SJSA1 (cell line): ENCODE results near the gene LCN6. TPM values are rescaled to one million over a fixed set of nuclear protein-coding genes. Genes with fewer than 3 reads are reported as not detected.
A peak's percentile ranks its signal among the peaks of the same experiment; 100 is the strongest.

Experiments
- DNase-seq, 2 experiments: peaks; one replicate each; pipeline ENCODE4 v3.0.0-alpha.2; 2015 to 2020; ENCODE audit warnings: low spot score in 2 of 2, low read depth in 1 of 2
- H3K27ac ChIP-seq: fragments of 250-450 bp; sonication (Bioruptor Pico); 2 replicates; pipeline ENCODE4 v1.5.1; 2020; ENCODE audit warnings: mild to moderate bottlenecking, moderate library complexity
- H3K27me3 ChIP-seq: fragments of 250-450 bp; sonication (Bioruptor Pico); replicated peaks from 2 replicates; pipeline ENCODE4 v1.5.1; 2020; ENCODE audit warnings: mild to moderate bottlenecking, moderate library complexity
- H3K36me3 ChIP-seq: fragments of 250-450 bp; sonication (Bioruptor Pico); 2 replicates; pipeline ENCODE4 v1.5.1; 2020; ENCODE audit warnings: mild to moderate bottlenecking
- H3K4me1 ChIP-seq: fragments of 250-450 bp; sonication (Bioruptor Pico); replicated peaks from 2 replicates; pipeline ENCODE4 v1.6.1; 2021; ENCODE audit warnings: mild to moderate bottlenecking
- H3K4me3 ChIP-seq: fragments of 250-450 bp; sonication (Bioruptor Pico); 2 replicates; pipeline ENCODE4 v1.5.1; 2020; ENCODE audit warnings: mild to moderate bottlenecking
- H3K9me3 ChIP-seq: fragments of 250-450 bp; sonication (Bioruptor Pico); replicated peaks from 2 replicates; pipeline ENCODE4 v1.5.1; 2020; ENCODE audit warnings: mild to moderate bottlenecking
- total RNA-seq: library from RNA; depleted of rRNA; stranded (reverse); fragments of >200 nt; shearing (Covaris generic); gene quantifications from 2 replicates; pipeline ENCODE4 v1.2.3, GENCODE V29; 2014

Gene LCN6
- total RNA-seq, 1 experiment from 2014 or later = not detected

DNA sequence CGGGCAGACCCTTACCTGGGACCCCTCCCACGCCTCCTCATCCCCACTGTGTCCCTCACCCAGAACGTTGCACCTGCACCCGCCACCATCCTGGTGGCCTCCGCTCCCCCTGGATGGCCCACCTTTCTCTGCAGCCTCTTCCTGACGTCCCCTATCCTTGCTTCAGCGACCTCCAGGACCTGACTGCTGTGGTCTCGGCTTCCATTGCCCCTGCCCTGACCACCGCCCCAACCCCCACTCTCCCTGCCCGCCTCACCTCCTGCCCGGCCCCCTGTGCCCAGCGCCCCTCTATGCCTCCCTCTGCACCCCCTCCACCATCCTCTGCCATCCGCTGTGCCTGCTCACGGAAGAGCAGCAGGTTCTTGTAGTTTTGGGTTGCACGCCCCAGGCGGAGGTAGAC lies 7.8 kb downstream of the LCN6 start:
- peaks cover 67% of the 10 kb centered on the region for H3K27me3 ChIP-seq

DNA sequence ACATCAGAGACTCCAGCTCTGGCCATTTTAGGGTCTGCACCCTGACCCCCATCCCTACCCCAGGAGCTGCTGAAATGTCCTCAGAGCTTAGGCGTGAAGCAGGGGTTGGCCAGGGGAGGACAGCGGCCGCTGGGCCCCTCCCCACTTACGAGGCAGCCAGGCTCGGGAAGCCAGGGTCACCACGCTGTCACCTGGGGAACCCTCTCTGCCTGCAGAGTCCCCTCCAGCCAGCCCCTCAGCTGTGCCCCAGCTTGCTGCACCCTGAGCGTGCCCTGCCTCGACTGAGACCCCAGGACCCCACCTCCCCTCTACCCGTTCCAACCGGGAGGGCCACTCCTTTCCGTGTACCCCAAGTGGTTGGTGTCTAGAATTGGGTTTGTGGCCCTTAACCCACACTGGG lies 8.3 kb downstream of the LCN6 start:
- Histone ChIP-seq H3K4me3 (no peak overlapping the region), H3K27ac (no peak overlapping the region), H3K4me1 (no peaks in the 10 kb centered on the region), H3K27me3 (peaks cover 67% of the 10 kb centered on the region), H3K36me3 (no peaks in the 10 kb centered on the region), H3K9me3 (no peaks in the 10 kb centered on the region)
- no peak for DNase-seq

More for the DNA sequence above, 7.8 kb downstream of the LCN6 start:
- Histone ChIP-seq H3K4me1 (no peaks in the 10 kb centered on the region), H3K9me3 (no peaks in the 10 kb centered on the region), H3K27ac (no peak overlapping the region), H3K36me3 (no peaks in the 10 kb centered on the region), H3K4me3 (no peak overlapping the region)
- DNase-seq = no peak

DNA sequence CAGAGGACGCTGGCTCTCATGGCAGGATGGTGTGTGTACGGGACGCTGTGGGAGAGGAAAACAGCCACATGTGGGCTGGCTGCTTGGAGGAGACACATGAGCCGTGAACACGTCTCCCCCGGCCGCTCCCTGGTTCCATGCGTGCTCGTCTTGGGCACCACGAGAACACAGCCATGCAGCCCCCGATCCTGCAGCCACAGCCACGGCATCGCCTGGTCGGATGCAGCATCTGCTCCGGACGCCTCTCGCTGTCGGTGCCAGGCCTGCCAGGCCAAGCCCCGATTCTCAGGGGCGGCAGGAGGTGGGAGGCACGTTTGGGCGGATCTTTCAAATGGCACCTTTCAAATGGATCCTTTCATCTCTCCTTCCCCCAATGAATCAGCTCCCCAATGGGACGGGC lies 8.8 kb downstream of the LCN6 start:
- H3K9me3 ChIP-seq = no peaks in the 10 kb centered on the region
- peaks cover 65% of the 10 kb centered on the region for H3K27me3 ChIP-seq
- H3K4me3 ChIP-seq = no peak overlapping the region
- no peak for DNase-seq
- H3K4me1 ChIP-seq = no peaks in the 10 kb centered on the region
- H3K27ac ChIP-seq = no peak overlapping the region
- H3K36me3 ChIP-seq = no peaks in the 10 kb centered on the region

DNA sequence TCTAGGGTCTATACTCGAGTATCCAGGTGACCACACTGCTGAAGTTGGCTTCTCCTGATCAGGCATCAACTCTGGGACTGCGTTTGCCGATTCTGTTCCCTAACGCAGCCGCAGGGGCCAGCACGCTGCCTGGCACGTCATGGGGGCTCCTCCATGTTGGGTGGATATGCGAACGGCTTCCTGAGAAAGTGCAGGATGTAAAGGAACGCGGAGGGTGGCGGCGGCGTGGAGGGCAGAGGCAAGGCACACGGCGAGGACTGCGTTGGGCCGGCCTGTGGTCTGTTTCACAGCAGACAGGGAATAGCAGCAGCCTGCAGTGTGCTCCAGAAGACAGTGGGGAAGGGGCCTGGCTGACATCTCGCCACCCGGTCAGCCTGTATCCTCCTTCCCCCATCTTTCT lies 9.4 kb downstream of the LCN6 start:
- no peaks in the 10 kb centered on the region for H3K9me3 ChIP-seq

DNA sequence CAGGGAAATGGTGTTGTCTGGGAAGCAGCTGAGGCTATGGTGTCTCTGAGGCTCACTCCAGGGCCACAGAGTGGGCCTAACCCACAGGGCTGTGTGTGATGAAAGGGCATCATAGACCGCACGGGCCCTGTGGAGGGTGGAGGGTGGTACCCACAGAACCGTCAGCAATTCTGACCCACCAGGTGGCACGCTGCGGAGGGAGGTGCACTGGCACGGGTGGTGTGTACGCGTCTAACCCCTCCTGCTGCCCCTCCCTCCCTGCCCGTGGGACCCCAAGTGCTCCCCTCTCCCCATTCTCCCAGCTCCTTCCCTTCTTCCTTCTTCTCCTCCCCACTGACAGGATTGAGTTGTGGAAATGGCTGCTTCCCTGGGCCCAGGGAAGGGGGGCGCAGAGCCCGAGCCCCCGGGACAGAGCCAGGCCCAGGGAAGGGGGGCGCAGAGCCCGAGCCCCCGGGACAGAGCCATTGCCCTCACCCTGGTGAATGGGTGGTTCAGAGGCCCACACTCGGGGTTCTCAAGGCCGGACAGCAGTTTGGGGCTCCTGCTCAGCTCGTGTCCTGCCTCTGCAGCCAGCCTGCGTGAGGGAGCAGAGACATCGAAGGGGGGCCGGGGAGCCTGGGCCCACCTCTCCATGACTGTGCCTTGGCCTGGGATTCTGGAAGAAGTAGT lies 12.4 kb downstream of the LCN6 start:
- H3K27me3 ChIP-seq = peaks cover 33% of the 10 kb centered on the region
- H3K9me3 ChIP-seq = no peaks in the 10 kb centered on the region
- no peak overlapping the region for H3K27ac ChIP-seq
- no peaks in the 10 kb centered on the region for H3K4me1 ChIP-seq
- H3K36me3 ChIP-seq = no peaks in the 10 kb centered on the region
- H3K4me3 ChIP-seq = no peak overlapping the region
- no peak for DNase-seq

More for the DNA sequence above, 9.4 kb downstream of the LCN6 start:
- no peaks in the 10 kb centered on the region for H3K36me3 ChIP-seq
- no peak for DNase-seq
- peaks cover 62% of the 10 kb centered on the region for H3K27me3 ChIP-seq
- H3K4me1 ChIP-seq = no peaks in the 10 kb centered on the region
- H3K4me3 ChIP-seq = no peak overlapping the region
- no peak overlapping the region for H3K27ac ChIP-seq

DNA sequence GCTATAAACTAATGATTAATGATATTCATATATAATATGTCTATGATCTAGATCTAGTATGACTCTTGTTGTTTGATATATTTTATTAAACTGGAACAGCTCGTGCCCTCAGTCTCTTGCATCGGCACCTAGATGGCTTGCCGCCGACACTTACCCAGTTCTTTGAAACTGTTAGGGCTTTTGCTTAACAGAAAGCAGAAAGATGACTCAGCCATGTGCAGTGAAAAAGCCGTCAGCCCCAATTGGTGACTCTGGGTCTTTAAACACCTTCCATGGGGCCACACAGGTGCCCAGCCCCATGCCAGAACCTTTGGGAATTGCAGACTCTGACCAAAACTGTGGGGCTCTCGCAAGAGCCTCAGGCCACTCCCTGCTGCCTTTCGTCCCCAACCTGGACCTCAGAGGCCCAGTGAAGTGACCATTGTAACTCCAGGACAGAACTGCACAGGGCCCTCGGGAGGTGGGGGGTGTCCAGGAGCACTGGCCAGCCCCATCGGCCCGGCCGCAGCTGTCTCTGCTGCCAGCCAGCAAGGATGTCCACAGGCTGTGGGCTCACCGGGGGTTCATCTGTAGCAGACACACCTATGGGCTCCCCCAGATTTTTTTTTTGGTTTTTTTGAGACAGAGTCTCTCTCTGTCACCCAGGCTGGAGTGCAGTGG lies 13.4 kb downstream of the LCN6 start:
- peaks cover 24% of the 10 kb centered on the region for H3K27me3 ChIP-seq
- DNase-seq = no peak
- no peaks in the 10 kb centered on the region for H3K9me3 ChIP-seq
- H3K36me3 ChIP-seq = no peaks in the 10 kb centered on the region
- no peaks in the 10 kb centered on the region for H3K4me1 ChIP-seq
- no peak overlapping the region for H3K27ac ChIP-seq
- H3K4me3 ChIP-seq = no peak overlapping the region

DNA sequence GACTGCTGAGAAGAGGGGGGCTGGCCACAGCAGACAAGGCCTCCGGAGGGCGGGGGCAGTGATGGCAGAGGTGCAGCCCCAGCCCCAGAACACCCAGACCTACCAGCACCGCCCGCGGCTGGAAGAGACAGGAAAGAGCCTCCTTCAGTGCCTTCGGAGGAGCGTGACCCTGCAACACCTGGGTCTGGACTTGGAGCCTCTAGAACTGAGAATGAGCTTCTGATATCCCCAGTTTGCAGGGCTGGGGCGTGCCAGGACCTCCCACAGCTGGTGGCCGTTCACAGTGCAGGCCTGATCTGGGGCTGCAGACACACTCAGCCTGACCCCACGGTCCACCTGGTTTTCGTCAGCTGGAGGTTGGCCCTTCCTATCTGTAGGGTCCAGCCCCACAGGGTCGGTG lies 14.7 kb downstream of the LCN6 start:
- H3K9me3 ChIP-seq = no peaks in the 10 kb centered on the region
- peaks cover 12% of the 10 kb centered on the region for H3K27me3 ChIP-seq
- peaks cover 2% of the 10 kb centered on the region for H3K4me1 ChIP-seq
- H3K27ac ChIP-seq = no peak overlapping the region
- H3K36me3 ChIP-seq = peaks cover 3% of the 10 kb centered on the region; the same call in 1 of the 2 replicates
- H3K4me3 ChIP-seq = no peak overlapping the region
- DNase-seq = no peak

DNA sequence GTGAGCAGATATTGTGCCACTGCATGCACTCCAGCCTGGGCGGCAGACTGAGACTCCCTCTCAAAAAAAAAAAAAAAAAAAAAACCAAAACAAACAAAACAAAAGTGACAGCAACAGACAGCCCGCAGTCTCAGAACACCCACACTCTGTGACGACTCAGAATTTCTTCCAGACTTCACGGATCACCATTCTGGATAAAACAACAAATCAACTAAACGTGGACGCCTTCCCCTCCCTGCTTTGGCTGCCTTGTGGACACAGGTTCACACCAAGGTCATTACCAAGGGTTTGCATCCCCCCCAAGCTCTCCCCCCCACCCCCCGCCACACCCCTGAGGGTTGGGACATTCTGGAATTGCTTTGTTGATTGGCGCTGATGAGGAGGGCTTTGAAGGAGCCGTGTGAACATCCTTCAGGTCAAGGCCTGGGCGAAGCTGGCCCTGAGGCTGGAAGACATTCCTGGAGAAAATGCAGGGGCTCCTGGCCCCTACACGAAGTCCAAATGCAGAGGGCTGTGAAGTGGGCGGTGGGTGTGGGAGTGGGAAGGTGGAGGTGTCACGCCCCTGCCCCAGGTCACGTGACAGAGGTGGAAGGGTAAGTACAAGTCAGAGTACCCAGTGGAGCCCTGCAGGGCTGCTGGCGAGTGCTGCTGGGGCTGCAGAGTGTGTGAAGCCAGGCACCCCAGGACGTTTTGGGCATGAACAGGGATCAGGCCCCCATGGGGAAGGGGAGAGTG lies 15.7 kb downstream of the LCN6 start:
- peaks cover 8% of the 10 kb centered on the region for H3K27me3 ChIP-seq
- no peaks in the 10 kb centered on the region for H3K9me3 ChIP-seq
- no peak for DNase-seq
- peaks cover 13% of the 10 kb centered on the region; the same call in 1 of the 2 replicates for H3K36me3 ChIP-seq
- peaks cover 8% of the 10 kb centered on the region for H3K4me1 ChIP-seq
- H3K4me3 ChIP-seq = no peak overlapping the region
- H3K27ac ChIP-seq = no peak overlapping the region

DNA sequence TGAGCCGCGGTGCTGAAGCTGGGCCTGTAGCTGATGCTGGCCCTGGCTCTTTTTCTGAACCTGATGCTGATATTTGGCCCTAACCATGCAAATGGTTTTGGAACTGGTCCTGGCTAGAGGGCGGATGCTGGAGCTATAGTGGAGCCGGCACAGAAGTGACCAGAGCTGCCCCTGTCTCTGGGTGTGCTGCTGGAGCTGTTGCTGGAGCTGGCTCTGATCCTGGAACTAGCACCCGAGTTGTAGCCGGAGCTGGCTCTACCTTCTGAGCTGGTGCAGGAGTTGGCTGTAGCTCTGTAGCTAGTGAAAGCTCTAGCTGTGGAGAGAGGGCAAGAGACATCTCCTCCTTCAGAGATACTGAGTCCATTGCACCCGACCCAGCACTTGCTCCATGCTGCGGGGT lies 18.4 kb downstream of the LCN6 start:
- Histone ChIP-seq H3K9me3 (no peaks in the 10 kb centered on the region), H3K4me1 (peaks cover 22% of the 10 kb centered on the region), H3K36me3 (peaks cover 37% of the 10 kb centered on the region), H3K27me3 (peaks cover 5% of the 10 kb centered on the region), H3K4me3 (no peak overlapping the region), H3K27ac (no peak overlapping the region)
- DNase-seq = no peak

DNA sequence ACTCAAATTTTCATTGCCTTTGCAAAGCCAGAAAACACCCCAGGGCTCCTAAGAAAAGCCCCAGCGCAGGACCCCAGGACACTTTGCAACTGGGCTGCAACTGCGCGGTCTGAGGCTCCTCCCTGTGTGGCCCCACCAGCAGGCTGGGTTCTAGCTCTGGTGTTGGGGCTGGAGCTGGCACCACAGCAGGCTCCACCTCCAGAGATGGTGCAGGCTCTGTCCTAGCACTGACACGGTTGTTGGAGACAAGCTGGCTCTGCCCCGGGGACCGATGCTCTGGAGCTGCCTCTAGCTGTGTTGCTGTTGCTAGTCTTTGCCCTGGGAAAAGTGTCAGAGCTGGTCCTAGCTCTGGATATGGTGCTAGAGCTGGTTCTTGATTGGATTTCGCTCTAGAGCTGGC lies 19.2 kb downstream of the LCN6 start:
- Histone ChIP-seq H3K9me3 (no peaks in the 10 kb centered on the region), H3K4me3 (no peak overlapping the region), H3K4me1 (peaks cover 22% of the 10 kb centered on the region), H3K27ac (no peak overlapping the region), H3K27me3 (peaks cover 5% of the 10 kb centered on the region), H3K36me3 (peaks cover 45% of the 10 kb centered on the region)
- DNase-seq = no peak

DNA sequence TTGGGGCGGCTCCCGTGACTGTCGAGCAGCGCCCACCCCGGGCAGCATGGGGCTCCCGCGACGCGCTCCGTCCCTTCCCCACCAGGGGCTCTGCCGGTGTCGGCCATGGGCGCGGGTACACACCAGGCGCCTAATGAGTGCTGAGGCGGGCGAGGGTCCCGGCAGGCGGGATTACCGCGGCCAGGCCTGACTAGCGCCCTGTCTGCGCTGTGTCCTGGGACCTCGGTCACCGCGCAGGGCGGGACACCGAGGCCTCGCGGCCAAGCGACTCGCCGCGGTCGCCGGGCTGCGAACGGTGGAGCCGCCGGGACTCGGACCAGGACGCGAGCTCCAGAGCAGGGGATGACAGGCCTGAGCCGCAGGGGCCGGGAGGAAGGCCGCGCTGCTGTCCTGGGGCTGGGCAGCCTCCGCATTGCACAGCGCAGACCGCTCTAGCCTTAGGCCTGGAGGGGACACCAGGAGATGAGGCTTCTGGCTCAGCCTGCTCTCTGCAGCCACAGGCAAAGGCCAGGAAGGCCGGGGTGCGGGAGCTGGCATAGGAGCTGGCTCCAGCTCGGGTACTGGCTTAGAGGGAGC lies 19.7 kb downstream of the LCN6 start:
- peaks cover 5% of the 10 kb centered on the region for H3K27me3 ChIP-seq
- H3K9me3 ChIP-seq = no peaks in the 10 kb centered on the region
- peak in 1 of 2 experiments; percentile 23 for DNase-seq
- H3K4me1 ChIP-seq = peaks cover 22% of the 10 kb centered on the region
- H3K36me3 ChIP-seq = peaks cover 50% of the 10 kb centered on the region
- no peak overlapping the region for H3K27ac ChIP-seq
- peak overlapping the region; percentile 66 for H3K4me3 ChIP-seq

DNA sequence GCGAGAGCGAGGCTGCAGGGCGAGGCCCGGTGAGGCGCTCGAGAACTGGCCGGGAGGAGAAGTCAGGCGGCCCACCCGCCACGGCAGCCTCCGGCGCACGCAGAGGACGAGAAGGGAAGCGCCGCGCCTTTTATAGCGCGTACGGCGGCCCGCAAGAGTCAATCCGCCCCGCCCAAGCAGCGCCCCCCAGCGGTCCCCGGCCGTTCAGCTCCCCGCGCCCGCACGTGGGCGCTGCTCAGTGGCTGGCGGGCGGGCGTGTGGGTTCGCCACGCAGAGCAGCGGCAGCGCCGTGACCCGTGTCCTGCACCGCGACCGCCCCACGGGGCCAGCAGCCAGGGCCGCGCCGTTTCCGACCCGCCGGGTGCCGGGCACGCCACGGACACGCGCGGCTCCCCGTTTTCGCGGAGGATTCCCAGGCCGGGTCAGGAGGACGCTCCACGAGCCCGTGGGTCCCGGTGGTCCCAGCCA lies 20.2 kb downstream of the LCN6 start:
- Histone ChIP-seq H3K27me3 (peaks cover 5% of the 10 kb centered on the region), H3K4me3 (peak overlapping the region; percentile 66), H3K36me3 (peaks cover 56% of the 10 kb centered on the region), H3K9me3 (no peaks in the 10 kb centered on the region), H3K4me1 (peaks cover 22% of the 10 kb centered on the region), H3K27ac (no peak overlapping the region)
- peak; percentile 70 to 87 for DNase-seq

DNA sequence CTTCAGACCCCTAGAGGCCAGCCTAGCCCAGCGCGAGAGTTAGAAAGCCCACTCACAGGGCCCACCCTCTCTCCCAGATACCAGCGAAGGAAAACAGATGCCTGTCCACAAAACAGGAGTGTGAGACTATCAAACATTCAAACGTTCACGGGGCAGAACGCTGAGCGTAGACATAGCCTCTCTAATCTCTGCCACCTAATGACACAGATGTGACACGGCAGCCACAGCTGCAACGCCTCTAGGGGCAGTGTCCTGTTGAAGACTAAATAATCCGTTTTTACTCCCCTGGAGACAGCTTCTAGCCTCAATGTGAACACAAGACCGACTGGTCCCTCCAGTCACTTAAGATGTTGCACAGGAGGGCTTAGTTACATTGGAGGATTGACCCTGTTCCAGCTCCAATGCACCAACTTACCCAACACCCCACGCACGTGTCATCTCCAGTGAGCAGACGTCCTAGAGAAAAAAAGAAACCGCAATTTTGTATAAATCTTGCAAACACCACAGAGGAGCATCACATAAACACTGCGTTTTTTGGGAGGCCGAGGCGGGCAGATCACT lies 21.6 kb downstream of the LCN6 start:
- Histone ChIP-seq H3K27me3 (peaks cover 5% of the 10 kb centered on the region), H3K27ac (no peak overlapping the region), H3K36me3 (peaks cover 67% of the 10 kb centered on the region), H3K4me3 (peak overlapping the region; percentile 66), H3K4me1 (peaks cover 22% of the 10 kb centered on the region), H3K9me3 (no peaks in the 10 kb centered on the region)
- DNase-seq = peak in 1 of 2 experiments; percentile 33
